ENCODE data around the gene ZNF839.
"Not testable (repeated sequence)": the region's sequence is repeated elsewhere in the genome, so short reads cannot be mapped to it uniquely, and the experiment has no call there.

Gene ZNF839

GRCh38 chr14:102314242-102315011 lies 5.1 kb upstream of the ZNF839 start:
- DNase-seq (ENCODE audit: extremely low read depth in 1 of 2, low read depth in 1 of 2): peak in 1 of 2 donors; percentile 72

- DNase-seq (ENCODE audit: extremely low read depth in 1 of 2, low read depth in 1 of 2): no peak
Measured at GRCh38 chr14:102315121-102315520, 4.4 kb upstream of the ZNF839 start.

DNA sequence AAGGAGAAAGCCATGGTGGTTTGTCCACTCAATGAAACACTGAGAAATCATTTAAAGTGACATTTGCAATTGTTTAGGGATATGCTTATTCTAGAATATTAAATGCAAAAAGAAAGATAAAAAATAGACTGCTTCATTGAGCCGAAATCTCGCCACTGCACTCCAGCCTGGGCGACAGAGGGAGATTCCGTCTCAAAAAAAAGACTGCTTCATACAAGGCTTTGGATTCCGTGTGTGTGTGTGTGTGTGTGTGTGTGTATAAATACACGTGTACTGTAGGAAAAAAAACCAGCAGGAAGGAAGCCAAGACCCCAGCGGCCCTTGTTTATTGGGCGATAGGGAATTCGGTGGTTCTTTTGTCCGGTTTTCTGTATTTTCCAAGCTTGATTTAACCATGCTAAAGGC lies 3.2 kb upstream of the ZNF839 start:
- DNase-seq (ENCODE audit: extremely low read depth in 1 of 2, low read depth in 1 of 2): no peak

DNA sequence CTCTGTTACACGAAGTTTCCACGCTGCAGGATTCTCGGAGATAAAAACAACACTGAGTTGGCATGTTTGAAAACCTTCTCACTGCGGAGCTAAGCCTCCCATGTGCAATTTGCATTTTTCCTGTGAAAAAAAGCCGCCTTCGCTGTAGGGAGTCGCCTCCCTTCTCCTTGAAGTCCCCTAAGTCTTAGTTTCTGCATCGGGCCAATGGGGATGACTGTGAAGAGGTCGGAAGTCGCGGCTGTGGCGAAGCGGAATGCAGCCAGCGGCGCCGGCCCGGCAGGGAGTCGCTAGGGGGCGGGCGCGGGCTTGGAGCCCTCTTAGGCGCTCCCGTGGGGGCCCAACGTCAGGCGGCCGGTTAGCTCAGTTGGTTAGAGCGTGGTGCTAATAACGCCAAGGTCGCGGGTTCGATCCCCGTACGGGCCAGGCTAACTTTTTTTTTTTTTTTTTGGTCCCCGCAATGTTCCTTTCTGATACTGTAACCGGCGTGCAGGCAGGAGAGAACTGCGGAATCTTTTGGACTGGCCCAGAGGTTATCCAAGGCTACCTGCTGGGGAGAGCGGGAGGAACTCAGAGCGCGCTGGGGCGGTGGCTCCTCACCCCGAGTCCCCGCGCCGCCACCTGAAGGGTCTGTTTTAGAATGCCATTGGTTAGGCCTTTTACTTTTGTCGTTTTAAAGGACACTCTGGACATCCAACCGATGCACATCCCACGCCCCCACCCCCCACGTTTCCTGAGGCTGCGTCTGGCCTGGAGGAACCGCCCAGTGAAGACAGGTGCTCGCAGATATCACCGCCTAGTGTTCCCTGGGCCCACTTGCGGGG lies 2.6 kb upstream of the ZNF839 start:
- DNase-seq (ENCODE audit: extremely low read depth in 1 of 2, low read depth in 1 of 2): peak; percentile 88 to 90

- no peak for DNase-seq (ENCODE audit: extremely low read depth in 1 of 2, low read depth in 1 of 2)
Measured at GRCh38 chr14:102317564-102318248, 1.8 kb upstream of the ZNF839 start.

GRCh38 chr14:102318781-102319276 lies 717 bp upstream of the ZNF839 start:
- DNase-seq (ENCODE audit: extremely low read depth in 1 of 2, low read depth in 1 of 2): no peak

DNA sequence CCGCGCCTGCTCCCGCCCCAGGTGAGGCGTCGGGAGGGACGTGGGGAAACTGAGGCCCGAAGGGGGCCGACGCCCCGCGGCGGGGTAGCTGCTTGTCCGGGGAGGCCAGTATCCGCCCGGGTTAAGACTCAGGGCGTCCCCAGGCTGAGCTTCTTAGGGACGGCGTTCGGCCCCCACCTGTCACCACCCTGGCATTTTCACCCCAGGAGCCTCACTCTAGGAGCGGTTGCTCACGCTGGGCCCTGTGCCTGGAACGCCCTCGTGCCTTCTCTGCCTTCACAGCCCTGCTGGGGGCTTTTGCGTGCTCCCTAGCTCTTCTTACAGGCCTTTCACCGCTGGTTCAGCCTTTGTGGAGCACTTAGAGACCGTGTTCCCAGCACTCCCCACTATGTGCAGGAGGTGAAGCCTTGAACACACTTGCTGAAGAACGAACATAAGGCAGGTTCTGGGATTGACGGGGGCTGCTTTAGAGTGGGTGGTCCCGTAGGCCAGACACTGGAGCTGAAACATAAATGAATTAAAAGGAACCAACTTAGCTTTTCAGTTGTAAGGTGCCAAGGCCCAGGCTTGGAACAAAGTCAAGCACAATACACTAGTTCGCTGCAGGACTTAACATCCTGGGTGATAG lies 601 bp downstream of the ZNF839 start:
- DNase-seq (ENCODE audit: extremely low read depth in 1 of 2, low read depth in 1 of 2): no peak

DNA sequence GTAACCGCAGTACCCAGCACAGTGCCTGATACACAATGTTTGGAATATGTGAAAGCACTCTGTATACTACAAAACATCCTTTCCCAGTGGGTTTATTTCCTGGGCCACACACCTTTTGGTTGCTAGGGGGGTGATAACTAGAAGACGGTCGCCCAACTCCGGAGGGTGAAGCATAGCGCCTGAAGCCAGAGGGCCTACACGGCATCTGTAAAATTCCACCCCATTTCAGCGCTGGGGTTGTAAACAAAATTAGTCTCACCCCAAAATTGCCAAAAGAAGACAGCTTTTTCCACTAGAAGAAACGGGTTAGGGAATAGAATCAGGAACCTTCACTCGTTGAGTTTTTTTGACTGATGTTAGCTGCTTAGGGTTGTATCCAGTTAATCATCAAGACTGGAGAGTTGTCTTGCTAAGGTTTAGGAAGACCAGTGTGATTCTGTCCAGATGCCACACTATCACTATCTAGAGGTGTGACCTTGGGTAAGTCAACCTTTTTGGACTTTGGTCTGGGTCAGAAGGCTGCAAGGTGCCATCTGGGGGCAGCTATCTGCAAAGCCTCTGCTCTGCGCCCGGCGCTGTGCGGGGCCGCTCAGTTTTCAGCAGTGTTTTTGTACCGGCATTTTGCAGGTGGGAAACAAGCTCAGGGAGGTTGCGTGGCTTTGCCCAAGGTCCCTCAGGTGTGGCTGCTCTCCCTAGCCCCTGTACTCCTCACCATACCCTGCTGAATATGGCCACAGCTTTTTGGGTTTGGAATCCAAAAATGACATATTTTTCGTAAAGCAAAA lies 1.3 kb downstream of the ZNF839 start:
- no peak for DNase-seq (ENCODE audit: extremely low read depth in 1 of 2, low read depth in 1 of 2)

DNA sequence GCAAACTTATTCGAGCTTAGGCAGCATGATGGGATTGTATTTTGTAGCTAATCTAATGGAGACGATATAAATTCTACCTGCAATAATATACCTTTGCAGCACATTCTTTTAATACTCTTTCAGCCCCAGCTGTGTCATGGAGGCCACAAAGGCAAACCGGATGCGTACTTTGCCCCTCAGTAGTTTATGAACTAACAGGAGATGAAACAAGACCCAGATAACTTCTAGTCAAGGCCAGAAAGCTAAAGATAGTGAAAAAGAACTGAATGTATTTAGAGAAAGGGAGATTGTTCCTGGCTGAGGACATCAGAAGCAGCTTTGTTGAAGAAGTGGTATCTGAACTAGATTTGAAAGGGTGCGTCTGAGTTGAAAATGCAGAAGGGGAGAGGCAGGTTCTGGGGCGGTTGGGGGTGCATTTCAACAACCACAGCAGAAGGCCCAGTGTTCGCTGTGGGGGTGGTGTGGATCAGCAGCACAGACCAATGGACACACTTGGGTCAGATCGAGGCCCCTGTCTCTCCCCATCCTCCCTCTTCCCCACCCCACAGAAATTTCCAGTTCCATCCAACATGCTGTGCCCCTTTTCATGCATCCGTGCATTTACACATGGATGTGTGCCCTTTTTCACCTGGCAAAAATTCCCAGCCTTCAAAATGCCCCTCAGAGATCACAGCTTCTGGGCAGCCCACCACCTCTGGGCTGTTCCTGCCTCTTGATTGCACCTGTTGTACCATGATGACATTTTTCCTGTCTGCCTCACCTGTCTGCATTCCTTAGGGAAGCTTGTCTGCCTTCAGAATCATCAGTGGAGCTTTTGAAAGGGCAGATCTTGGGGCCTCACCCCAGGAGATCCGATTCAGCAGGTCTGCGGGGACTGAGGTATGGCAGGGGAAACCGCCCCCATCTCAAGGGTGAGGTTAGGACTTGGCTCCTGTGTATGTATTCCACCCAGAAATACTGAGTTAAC lies 2.2 kb downstream of the ZNF839 start:
- no peak for DNase-seq (ENCODE audit: extremely low read depth in 1 of 2, low read depth in 1 of 2)

DNA sequence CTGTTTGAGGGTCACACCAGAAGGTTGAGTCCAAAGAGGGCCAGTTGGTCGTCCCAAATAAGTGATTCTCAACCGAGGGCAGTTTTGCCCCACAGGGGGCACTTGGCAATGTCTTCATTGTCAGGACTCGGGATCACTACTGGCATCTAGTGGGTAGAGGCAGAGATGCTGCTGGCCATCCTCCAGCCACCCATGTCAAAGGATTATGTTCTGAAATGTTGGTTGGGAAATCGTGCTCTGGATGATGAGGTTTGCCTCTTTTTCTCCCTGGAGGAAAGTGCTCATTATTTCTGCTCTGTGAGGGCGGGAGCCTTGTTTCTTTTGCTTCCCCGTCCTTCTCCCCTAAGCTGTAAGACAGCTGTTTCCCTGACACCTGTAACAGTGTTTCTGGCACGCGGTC lies 3.6 kb downstream of the ZNF839 start:
- DNase-seq (ENCODE audit: extremely low read depth in 1 of 2, low read depth in 1 of 2): no peak

DNA sequence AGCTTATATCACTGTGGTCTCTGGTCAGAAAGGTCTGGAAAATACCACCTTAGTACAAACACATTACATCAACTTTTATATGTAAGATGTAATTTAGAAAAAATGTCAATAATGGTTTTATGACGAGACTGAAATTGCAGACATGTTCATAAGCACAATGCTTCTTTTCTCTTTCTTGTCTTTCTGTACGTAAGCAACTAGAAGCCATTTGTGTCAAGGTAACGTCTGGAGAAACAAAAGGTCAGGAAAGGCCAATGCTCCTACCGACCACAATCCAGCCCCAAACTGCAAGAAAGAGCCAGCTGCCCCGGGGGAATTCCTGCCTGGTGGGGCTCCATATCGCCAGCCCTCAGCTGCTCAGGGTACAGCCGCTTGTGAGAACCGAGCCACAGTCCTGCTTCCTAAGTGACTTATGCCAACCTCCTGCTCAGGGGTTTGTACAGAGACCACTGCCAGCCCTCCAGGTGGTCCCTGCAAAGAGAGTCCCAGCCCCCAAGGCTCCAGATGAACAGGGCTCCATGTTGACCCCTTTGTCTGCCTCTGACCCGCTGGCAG lies 6.3 kb downstream of the ZNF839 start:
- no peak for DNase-seq (ENCODE audit: extremely low read depth in 1 of 2, low read depth in 1 of 2)

DNA sequence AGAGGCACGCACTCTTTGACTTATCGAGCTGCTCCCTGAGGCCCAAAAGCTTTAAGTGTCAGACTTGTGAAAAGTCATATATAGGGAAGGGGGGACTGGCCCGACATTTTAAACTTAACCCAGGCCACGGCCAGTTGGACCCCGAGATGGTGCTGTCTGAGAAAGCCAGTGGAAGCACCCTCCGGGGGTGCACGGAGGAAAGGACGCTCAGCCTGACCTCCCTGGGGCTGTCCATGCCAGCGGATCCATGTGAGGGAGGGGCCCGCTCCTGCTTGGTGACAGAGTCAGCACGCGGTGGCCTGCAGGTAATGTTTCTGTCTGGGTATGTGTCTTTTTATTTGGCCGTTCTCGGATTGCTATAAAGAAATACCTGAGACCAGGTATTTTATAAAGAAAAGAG lies 7.0 kb downstream of the ZNF839 start:
- no peak for DNase-seq (ENCODE audit: extremely low read depth in 1 of 2, low read depth in 1 of 2)

- not testable (repeated sequence) for DNase-seq (ENCODE audit: extremely low read depth in 1 of 2, low read depth in 1 of 2)
Measured at GRCh38 chr14:102329381-102329780, 9.8 kb downstream of the ZNF839 start.

DNA sequence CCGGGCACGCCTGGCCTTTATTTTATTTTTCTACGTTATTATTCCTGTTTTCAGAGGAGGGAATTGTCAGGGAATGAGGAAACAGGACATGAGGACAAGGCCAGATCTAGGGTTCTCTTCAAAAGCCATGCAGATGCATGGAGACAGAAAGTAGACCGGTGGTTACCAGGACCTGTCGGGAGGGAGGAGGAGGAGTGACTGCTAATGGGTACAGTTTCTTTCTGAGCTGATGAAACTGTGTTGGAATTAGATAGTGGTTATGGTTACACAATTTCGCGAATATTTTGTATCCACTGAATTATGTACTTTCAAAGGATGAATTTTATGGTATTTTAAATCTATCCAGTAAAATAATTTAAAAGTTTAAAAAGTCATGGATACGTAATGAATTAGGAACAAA lies 11.3 kb downstream of the ZNF839 start:
- no peak for DNase-seq (ENCODE audit: extremely low read depth in 1 of 2, low read depth in 1 of 2)

DNA sequence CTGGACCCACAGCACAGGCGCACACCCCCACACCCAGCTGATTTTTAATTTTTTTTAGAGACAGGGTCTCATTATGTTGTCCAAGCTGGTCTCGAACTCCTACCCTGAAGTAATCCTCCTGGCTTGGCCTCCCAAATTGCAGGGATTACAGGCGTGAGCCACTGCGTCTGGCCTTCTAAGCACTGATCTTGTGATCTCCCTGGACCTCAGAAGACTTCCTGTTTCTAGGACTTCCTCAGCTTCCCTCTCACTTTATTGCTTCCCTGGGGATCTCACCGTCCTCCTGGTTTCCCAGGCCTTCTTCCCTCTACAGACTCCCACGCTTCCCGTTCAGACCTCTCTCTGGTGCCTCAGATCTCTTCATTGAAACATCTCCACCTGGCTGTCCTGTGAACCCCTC lies 13.8 kb downstream of the ZNF839 start:
- no peak for DNase-seq (ENCODE audit: extremely low read depth in 1 of 2, low read depth in 1 of 2)

DNA sequence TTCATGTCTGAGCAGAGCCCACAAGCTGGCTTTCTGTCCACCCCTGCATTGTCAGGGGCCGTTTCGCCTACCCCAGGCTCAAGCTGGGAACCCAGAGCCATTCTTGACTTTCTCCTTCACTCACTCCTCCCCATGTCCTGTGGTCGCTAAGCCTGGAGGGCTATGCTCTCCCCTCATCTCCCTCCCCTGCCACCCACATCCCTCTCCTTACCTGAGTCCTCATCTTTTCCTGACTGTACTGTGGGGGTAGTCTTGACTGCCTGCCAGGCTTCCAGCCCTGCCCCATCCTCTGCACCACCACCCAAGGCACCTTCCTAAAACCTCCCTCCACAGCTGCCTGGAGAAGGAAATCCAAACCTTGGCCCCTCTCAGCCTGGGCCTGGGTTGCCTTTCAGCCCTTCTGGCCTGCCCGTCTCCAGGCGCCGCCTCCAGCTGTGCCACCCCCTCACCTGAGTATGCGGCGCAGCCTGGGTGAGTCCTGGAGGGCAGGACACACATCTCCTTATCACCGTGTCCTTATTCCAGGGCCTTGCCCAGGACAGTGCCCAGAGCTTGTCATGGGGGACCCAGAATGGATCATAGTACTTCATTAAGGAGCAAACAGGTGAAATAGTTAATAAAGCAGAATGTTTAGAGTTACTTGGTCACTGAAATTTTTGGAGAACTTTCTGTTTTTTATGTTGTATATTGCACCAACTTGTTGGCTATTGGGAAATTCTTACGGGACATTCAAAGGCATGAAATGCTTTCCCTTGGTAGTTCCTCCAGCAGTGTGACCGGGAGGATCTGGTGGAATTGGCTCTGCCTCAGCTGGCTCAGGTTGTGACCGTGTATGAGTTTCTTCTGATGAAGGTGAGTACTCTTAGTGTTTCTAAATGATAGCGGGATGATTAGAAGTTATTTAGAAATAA lies 14.5 kb downstream of the ZNF839 start:
- DNase-seq (ENCODE audit: extremely low read depth in 1 of 2, low read depth in 1 of 2): no peak

DNA sequence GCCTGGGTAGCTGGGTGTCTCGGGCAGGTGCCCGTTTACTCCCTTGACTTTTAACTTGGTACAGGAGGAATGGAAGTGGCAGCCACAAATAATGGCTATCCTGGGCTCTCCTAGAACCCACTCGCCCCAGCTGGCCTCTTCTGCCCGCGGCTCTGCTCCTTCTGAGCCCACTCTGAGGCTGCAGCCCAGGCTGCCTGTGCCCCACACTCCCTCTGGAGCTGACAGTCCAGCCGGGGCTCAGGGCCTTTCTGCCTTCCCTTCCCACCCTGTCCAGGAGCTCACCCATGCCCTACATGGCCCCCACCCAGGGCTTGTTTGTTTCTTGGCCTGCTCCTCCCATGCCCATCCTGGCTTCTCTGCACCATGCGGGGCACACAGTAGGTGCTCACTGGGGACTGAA lies 15.6 kb downstream of the ZNF839 start:
- no peak for DNase-seq (ENCODE audit: extremely low read depth in 1 of 2, low read depth in 1 of 2)

GRCh38 chr14:102338724-102339123 lies 19.2 kb downstream of the ZNF839 start:
- DNase-seq (ENCODE audit: extremely low read depth in 1 of 2, low read depth in 1 of 2): no peak

All from activated CD8-positive, alpha-beta memory T cell treated with anti-CD3 and anti-CD28 coated beads for 1 hour (primary cell).